ENCODE results near the gene SUCO.

SUCO gene

GRCh38 chr1:172599912-172600311 lies 67.0 kb downstream of the SUCO start:
- DNase-seq (ENCODE audit: insufficient read length, low spot score) (no peak), FAIRE-seq (no peak)
- TF ChIP-seq, protein P1, sequence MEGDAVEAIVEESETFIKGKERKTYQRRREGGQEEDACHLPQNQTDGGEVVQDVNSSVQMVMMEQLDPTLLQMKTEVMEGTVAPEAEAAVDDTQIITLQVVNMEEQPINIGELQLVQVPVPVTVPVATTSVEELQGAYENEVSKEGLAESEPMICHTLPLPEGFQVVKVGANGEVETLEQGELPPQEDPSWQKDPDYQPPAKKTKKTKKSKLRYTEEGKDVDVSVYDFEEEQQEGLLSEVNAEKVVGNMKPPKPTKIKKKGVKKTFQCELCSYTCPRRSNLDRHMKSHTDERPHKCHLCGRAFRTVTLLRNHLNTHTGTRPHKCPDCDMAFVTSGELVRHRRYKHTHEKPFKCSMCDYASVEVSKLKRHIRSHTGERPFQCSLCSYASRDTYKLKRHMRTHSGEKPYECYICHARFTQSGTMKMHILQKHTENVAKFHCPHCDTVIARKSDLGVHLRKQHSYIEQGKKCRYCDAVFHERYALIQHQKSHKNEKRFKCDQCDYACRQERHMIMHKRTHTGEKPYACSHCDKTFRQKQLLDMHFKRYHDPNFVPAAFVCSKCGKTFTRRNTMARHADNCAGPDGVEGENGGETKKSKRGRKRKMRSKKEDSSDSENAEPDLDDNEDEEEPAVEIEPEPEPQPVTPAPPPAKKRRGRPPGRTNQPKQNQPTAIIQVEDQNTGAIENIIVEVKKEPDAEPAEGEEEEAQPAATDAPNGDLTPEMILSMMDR (IDR thresholded peaks at IDR 0.05; ENCODE audit: insufficient read depth, missing control alignments): no peak

GRCh38 chr1:172600615-172601014 lies 67.7 kb downstream of the SUCO start:
- DNase-seq (ENCODE audit: insufficient read length, low spot score) (no peak), FAIRE-seq (no peak)
- TF ChIP-seq, protein P1 (IDR thresholded peaks at IDR 0.05; ENCODE audit: insufficient read depth, missing control alignments): no peak

GRCh38 chr1:172601046-172601630 lies 68.2 kb downstream of the SUCO start:
- no peak for FAIRE-seq
- no peak for DNase-seq (ENCODE audit: insufficient read length, low spot score)
- TF ChIP-seq, protein P1 (IDR thresholded peaks at IDR 0.05; ENCODE audit: insufficient read depth, missing control alignments): no peak

DNA sequence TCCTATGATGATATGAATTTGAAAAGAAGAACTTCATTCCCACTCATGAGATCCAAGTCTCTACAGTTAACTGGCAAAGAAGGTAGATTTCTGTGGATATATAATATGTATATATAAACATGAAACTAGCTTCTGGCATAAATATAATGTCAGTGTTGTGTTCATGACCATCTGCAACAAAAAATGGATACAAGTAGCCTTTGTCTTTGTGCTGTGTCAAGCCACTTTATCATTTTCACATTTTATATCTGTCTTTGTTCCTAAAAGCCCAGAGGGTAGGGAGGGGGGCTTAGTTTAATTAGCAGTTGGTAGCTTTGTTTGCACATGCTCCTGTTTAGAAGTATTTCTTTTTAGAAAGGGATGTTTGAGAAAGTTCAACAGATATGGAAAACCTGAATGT lies 69.8 kb downstream of the SUCO start:
- TF ChIP-seq, protein P1 (IDR thresholded peaks at IDR 0.05; ENCODE audit: insufficient read depth, missing control alignments): no peak
- DNase-seq (ENCODE audit: insufficient read length, low spot score) (no peak), FAIRE-seq (no peak)

GRCh38 chr1:172603816-172604215 lies 70.9 kb downstream of the SUCO start:
- DNase-seq (ENCODE audit: insufficient read length, low spot score) (no peak), FAIRE-seq (peak; percentile 66)
- TF ChIP-seq, protein P1 (IDR thresholded peaks at IDR 0.05; ENCODE audit: insufficient read depth, missing control alignments): no peak

DNA sequence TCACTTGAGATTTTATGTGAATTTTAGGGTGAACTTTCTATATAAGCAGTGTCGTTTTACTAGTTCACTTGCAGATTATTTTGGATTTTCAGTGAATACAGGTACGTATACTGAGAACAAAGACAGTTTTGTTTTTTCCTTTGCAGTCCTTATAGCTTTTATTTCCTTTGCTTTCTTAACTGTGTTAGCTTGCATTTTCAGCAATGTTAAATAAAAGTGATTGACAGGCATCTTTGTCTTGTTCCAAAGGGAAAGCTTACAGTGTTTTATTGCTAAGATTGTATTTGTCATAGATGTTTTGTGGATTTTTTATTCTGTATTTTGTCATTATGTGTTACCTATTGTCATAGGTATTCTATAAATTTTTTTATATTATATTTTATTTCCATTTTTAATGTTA lies 72.7 kb downstream of the SUCO start:
- DNase-seq (ENCODE audit: insufficient read length, low spot score): no peak
- TF ChIP-seq, protein P1 (IDR thresholded peaks at IDR 0.05; ENCODE audit: insufficient read depth, missing control alignments): no peak
- no peak for FAIRE-seq

GRCh38 chr1:172607145-172607544 lies 74.2 kb downstream of the SUCO start:
- no peak for DNase-seq (ENCODE audit: insufficient read length, low spot score)
- TF ChIP-seq, protein P1 (IDR thresholded peaks at IDR 0.05; ENCODE audit: insufficient read depth, missing control alignments): no peak
- peak; percentile 90 for FAIRE-seq

Measured in D721Med (cell line).